Activated CD4-positive, alpha-beta T cell treated with anti-CD3 and anti-CD28 coated beads for 1 hour (primary cell): ENCODE data around the gene MT1E.
"Not testable (repeated sequence)": the region's sequence is repeated elsewhere in the genome, so short reads cannot be mapped to it uniquely, and the experiment has no call there.

ENCODE experiments used
- DNase-seq: peaks from one replicate; pipeline ENCODE4 v3.0.0-alpha.2; 2020

The MT1E gene

DNA sequence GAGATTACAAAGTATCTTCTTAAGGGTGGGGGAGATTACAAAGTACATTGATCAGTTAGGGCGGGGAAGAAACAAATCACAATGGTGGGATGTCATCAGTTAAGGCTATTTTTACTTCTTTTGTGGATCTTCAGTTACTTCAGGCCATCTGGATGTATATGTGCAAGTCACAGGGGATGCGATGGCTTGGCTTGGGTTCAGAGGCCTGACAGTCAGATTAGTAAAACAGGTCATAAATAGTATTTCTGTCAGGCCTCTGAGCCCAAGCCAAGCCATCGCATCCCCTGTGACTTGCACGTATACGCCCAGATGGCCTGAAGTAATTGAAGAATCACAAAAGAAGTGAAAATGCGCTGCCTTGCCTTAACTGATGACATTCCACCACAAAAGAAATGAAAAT lies 49.0 kb downstream of the MT1E start:
- not testable (repeated sequence) for DNase-seq

DNA sequence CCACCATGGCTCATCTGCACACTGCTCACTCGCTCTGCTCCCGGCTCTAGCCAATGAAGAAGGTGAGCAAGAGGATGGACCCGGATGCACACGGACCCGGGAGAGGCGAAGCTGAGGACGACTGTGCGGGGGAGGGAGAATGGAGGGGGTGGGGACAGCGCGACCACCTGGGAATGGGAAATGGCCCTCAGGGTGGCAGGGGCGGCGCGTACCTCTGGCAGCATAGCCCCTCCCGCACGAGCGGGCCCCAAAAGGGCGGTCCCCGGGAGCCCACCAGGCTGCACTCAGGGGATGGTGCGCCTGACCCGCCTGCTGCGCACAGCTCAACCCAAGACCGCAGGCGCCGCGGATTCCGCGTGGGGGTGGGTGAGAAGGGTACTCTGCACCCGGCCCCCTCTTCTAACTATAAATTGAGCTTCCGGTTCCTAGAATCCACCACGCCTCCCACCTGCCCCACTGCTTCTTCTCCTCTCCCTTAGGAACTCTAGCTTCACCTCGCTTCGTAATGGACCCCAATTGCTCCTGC lies 50.2 kb downstream of the MT1E start:
- peak; percentile 16 for DNase-seq
